Endothelial cell of umbilical vein (primary cell): ENCODE data around the gene HOXD8. TPM values are rescaled to one million over a fixed set of nuclear protein-coding genes. Genes with fewer than 3 reads are reported as not detected.

Experiments
- BruUV-seq: library from RNA; stranded (reverse); fragments of 400-500 nt; replicated peaks from 2 replicates; lab custom pipeline; 2021; lab: Mats Ljungman, UMichigan
- CTCF ChIA-PET: fragments of 300-600, 350-600 bp; sonication (Branson Sonifier 250); formaldehyde crosslinking; loops from one replicate; lab custom pipeline; 2021; ENCODE audit warnings: antibody characterized with exemption, inconsistent platforms; lab: Charles Lee
- POLR2A ChIA-PET: fragments of 300-600, 350-600 bp; sonication (Branson Sonifier 250); formaldehyde crosslinking; loops from one replicate; lab custom pipeline; 2021; ENCODE audit warnings: antibody characterized with exemption, inconsistent platforms; lab: Charles Lee
- DNase-seq: peaks from one replicate; pipeline ENCODE4 v3.0.0-alpha.2; 2011; ENCODE audit warnings: low read depth, low spot score
- FAIRE-seq: peaks from 2 replicates; lab custom pipeline; 2011; peaks lifted over from hg19 to GRCh38; lab: Jason Lieb, UNC
- H2AFZ ChIP-seq: 2 replicates; pipeline ENCODE4 v1.6.0; 2012; ENCODE audit warnings: low read depth, low read length, control low read depth, inconsistent platforms
- H3K27ac ChIP-seq: 2 replicates; pipeline ENCODE4 v1.5.1; 2011; ENCODE audit warnings: low read depth, mild to moderate bottlenecking, control low read depth, low read length, moderate library complexity; ENCODE audit not compliant: insufficient read depth
- H3K27me3 ChIP-seq, 2 experiments: 2 replicates each; pipeline versions ENCODE4 v1.6.0 to v1.6.1; 2011; ENCODE audit warnings: low read length in 2 of 2, mixed read lengths in 1 of 2; ENCODE audit not compliant: control insufficient read depth in 2 of 2, insufficient read depth in 2 of 2
- H3K36me3 ChIP-seq, 2 experiments: 2 replicates in 1 of 2; 3 replicates in 1 of 2; pipeline ENCODE4 v1.5.1; 2011; ENCODE audit warnings: low read length in 2 of 2, mild to moderate bottlenecking in 1 of 2, moderate library complexity in 1 of 2; ENCODE audit not compliant: control insufficient read depth in 2 of 2, insufficient read depth in 2 of 2; ENCODE audit errors: extremely low read depth in 1 of 2
- H3K4me1 ChIP-seq: 3 replicates; pipeline ENCODE4 v1.5.1; 2011; ENCODE audit warnings: mild to moderate bottlenecking, low read length; ENCODE audit not compliant: control insufficient read depth, insufficient read depth; ENCODE audit errors: extremely low read depth
- H3K4me2 ChIP-seq: 2 replicates; pipeline ENCODE4 v1.6.1; 2011; ENCODE audit warnings: low read length, control low read depth, mixed read lengths; ENCODE audit not compliant: insufficient read depth
- H3K4me3 ChIP-seq, 3 experiments: fragments of 200-600 bp in 1 of 3; sonication (generic), shearing (Covaris generic) in 1 of 3; replicated peaks in 1 of 3; 2 replicates each; pipeline ENCODE4 v1.5.1; 2011 to 2016; ENCODE audit warnings: control low read depth in 3 of 3, low read length in 3 of 3, mild to moderate bottlenecking in 2 of 3, inconsistent platforms in 1 of 3, low read depth in 1 of 3, moderate library complexity in 1 of 3; ENCODE audit not compliant: insufficient read depth in 1 of 3
- H3K79me2 ChIP-seq: 2 replicates; pipeline ENCODE4 v1.6.0; 2012; ENCODE audit warnings: low read length, inconsistent platforms; ENCODE audit not compliant: control insufficient read depth, insufficient read depth
- H3K9ac ChIP-seq: replicated peaks from 2 replicates; pipeline ENCODE3; 2011; ENCODE audit warnings: low read length, control low read depth; ENCODE audit not compliant: insufficient read depth; ENCODE audit errors: extremely low read depth
- H3K9me1 ChIP-seq: replicated peaks from 3 replicates; pipeline ENCODE4 v1.6.0; 2011; ENCODE audit warnings: mild to moderate bottlenecking, low read length; ENCODE audit not compliant: control insufficient read depth, insufficient read depth; ENCODE audit errors: extremely low read depth
- H3K9me3 ChIP-seq: replicated peaks from 2 replicates; pipeline ENCODE4 v1.5.1; 2012; ENCODE audit warnings: low read length, inconsistent platforms; ENCODE audit not compliant: control insufficient read depth, insufficient read depth
- H4K20me1 ChIP-seq: replicated peaks from 2 replicates; pipeline ENCODE3; 2011; ENCODE audit warnings: mild to moderate bottlenecking, low read length; ENCODE audit not compliant: control insufficient read depth, insufficient read depth; ENCODE audit errors: extremely low read depth
- CTCF ChIP-seq, 2 donors: IDR thresholded peaks; 1 replicate in 1 of 2; 2 replicates in 1 of 2; pipeline ENCODE4 v1.5.1; 2011; ENCODE audit warnings: low read length in 2 of 2, mild to moderate bottlenecking in 2 of 2, moderate library complexity in 2 of 2, control low read depth in 1 of 2, inconsistent platforms in 1 of 2, low read depth in 1 of 2; ENCODE audit not compliant: insufficient read depth in 1 of 2; ENCODE audit errors: extremely low read depth in 1 of 2
- EZH2 ChIP-seq: IDR thresholded peaks from 2 replicates; pipeline ENCODE4 v1.6.1; 2012; ENCODE audit warnings: borderline replicate concordance, low read depth, mild to moderate bottlenecking, moderate library complexity, low read length, inconsistent platforms; ENCODE audit not compliant: severe bottlenecking
- FOS ChIP-seq: IDR thresholded peaks from 2 replicates; pipeline ENCODE4 v1.6.1; 2011; ENCODE audit warnings: mild to moderate bottlenecking, low read length, moderate library complexity, borderline replicate concordance; ENCODE audit not compliant: insufficient read depth
- GATA2 ChIP-seq: IDR thresholded peaks from 2 replicates; pipeline ENCODE4 v1.7.0; 2011; ENCODE audit warnings: low read depth, mild to moderate bottlenecking, moderate library complexity, mixed read lengths, low read length; ENCODE audit not compliant: insufficient read length, insufficient read depth
- JUN ChIP-seq: IDR thresholded peaks from 2 replicates; pipeline ENCODE4 v1.6.1; 2011; ENCODE audit warnings: borderline replicate concordance, low read depth; ENCODE audit not compliant: insufficient read length, insufficient read depth
- MYC ChIP-seq: IDR thresholded peaks from one replicate; pipeline ENCODE4 v1.6.1; 2011; ENCODE audit warnings: mild to moderate bottlenecking, low read depth, low read length
- POLR2A ChIP-seq: IDR thresholded peaks from 2 replicates; pipeline ENCODE4 v1.6.1; 2012; ENCODE audit warnings: low read depth, mild to moderate bottlenecking, control low read depth, low read length
- POLR2AphosphoS5 ChIP-seq: IDR thresholded peaks from 2 replicates; pipeline ENCODE4 v1.6.1; 2012; ENCODE audit warnings: low read depth, mild to moderate bottlenecking, control low read depth, low read length, moderate library complexity; ENCODE audit not compliant: insufficient read depth
- dilution Hi-C: fragments of 300-500 bp; cut with MboI; formaldehyde crosslinking; loops from one replicate; pipeline ENCODE4 v1.15.0; 2019; ENCODE audit warnings: low sequenced_read_pairs; ENCODE audit not compliant: extremely low pct_ligation_motif_present
- intact Hi-C: fragments of 100-400 bp; cut with micrococcal nuclease; formaldehyde crosslinking; loops from one replicate; pipeline ENCODE4 v1.10.0; 2022
- polyA plus RNA-seq, 4 experiments: library from polyadenylated mRNA; depleted of rRNA in 3 of 4; stranded (reverse) in 3 of 4; unstranded in 1 of 4; fragments of >200 nt; gene quantifications; 2 replicates each; pipeline versions ENCODE4 v1.2.1 to v1.2.3, GENCODE V29; 2011 to 2012; ENCODE audit warnings: missing spikeins in 1 of 4
- total RNA-seq: library from RNA; stranded (reverse); gene quantifications from 2 replicates; pipeline ENCODE4 v1.2.3, GENCODE V29; 2021
- TF ChIP-seq, protein P1 (sequence below): IDR thresholded peaks from 2 replicates; pipeline ENCODE4 v1.6.1; 2011; ENCODE audit not compliant: insufficient read depth, insufficient read length

HOXD8 gene
- total and polyA plus RNA-seq, 2 donors (not counting 3 experiments of a cell fraction or from before 2014, with no cell fraction given), result 6.4 to 15.6 TPM

- H3K9me3 ChIP-seq, result no peaks in the 10 kb centered on the region
- no peak for DNase-seq
- BruUV-seq, result no TSS peak
- ChIA-PET CTCF (interaction anchor here (3.4 kb wide), 1 partner anchor 395 kb away, joined by 14 read pairs; no protein-coding TSS in a partner anchor), POLR2A (no interaction called here)
- TF ChIP-seq, protein P1, sequence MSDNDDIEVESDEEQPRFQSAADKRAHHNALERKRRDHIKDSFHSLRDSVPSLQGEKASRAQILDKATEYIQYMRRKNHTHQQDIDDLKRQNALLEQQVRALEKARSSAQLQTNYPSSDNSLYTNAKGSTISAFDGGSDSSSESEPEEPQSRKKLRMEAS, result no peak
- TF ChIP-seq JUN (no peak), CTCF (IDR thresholded peaks at IDR 0.05; ENCODE audit: extremely low read depth in 1 of 2, insufficient read depth in 1 of 2, low read depth in 1 of 2, low read length in 2 of 2) (no peak), POLR2AphosphoS5 (no peak), POLR2A (no peak), FOS (no peak), GATA2 (no peak), MYC (no peak), EZH2 (no peak)
- H3K4me3 ChIP-seq, result no peak overlapping the region
- intact Hi-C loops, result no loop called here
- H3K4me2 ChIP-seq, result no peak overlapping the region
- no peak overlapping the region for H3K9ac ChIP-seq
- dilution Hi-C loops, result no loop called here
- H3K36me3 ChIP-seq, result peaks cover 0 to 6% of the 10 kb centered on the region in 2 experiments
- no peaks in the 10 kb centered on the region for H4K20me1 ChIP-seq
- H3K27ac ChIP-seq, result no peak overlapping the region
- no peak overlapping the region for H2AFZ ChIP-seq
- no peak for FAIRE-seq
- H3K27me3 ChIP-seq, result peaks cover 1 to 2% of the 10 kb centered on the region in 2 experiments
- H3K9me1 ChIP-seq, result no peaks in the 10 kb centered on the region
- H3K4me1 ChIP-seq, result no peaks in the 10 kb centered on the region
- no peaks in the 10 kb centered on the region for H3K79me2 ChIP-seq
Observed at GRCh38 chr2:176158855-176159662, 29.6 kb downstream of the HOXD8 start.
